Loucy (cell line): ENCODE data around the gene AP2B1.

ENCODE experiments used
- EZH2phosphoT487 ChIP-seq: fragments of 200-600 bp; IDR thresholded peaks from 2 replicates; pipeline ENCODE4 v1.6.1; 2018; ENCODE audit warnings: antibody characterized with exemption, mild to moderate bottlenecking, moderate library complexity, borderline replicate concordance
- TF ChIP-seq, protein P1 (sequence below): fragments of 200-600 bp; sonication (generic); conservative IDR thresholded peaks from 2 replicates; pipeline ENCODE4 v1.5.1; 2014; ENCODE audit warnings: mild to moderate bottlenecking, antibody characterized with exemption, low read length

DNA sequence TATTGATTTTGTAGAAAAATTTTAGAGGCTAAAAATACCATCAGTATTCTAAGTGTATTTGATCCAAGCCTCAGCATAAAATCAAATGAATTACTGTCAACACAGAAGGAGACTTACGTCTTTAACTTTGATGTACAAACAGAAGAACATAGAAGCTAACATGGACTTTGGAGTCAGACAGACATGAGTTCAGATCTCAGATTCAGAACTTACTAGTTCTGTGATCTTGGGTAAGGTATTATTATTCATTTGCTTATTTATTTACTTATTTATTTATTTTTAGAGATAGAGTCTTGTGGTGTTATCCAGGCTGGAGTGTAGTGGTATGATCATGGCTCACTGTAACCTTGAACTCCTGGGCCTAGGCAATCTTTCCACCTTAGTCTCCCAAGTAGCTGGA, 45.7 kb upstream of the AP2B1 start:
- TF ChIP-seq, protein P1, sequence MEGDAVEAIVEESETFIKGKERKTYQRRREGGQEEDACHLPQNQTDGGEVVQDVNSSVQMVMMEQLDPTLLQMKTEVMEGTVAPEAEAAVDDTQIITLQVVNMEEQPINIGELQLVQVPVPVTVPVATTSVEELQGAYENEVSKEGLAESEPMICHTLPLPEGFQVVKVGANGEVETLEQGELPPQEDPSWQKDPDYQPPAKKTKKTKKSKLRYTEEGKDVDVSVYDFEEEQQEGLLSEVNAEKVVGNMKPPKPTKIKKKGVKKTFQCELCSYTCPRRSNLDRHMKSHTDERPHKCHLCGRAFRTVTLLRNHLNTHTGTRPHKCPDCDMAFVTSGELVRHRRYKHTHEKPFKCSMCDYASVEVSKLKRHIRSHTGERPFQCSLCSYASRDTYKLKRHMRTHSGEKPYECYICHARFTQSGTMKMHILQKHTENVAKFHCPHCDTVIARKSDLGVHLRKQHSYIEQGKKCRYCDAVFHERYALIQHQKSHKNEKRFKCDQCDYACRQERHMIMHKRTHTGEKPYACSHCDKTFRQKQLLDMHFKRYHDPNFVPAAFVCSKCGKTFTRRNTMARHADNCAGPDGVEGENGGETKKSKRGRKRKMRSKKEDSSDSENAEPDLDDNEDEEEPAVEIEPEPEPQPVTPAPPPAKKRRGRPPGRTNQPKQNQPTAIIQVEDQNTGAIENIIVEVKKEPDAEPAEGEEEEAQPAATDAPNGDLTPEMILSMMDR: no peak
- TF ChIP-seq EZH2phosphoT487: no peak
